ENCODE data around the gene NOP14. TPM values are rescaled to one million over a fixed set of nuclear protein-coding genes. Genes with fewer than 3 reads are reported as not detected.

Gene NOP14
- total RNA-seq, 6 experiments from 2014 or later: 16.1 to 24.7 (median 19.5) TPM

DNA sequence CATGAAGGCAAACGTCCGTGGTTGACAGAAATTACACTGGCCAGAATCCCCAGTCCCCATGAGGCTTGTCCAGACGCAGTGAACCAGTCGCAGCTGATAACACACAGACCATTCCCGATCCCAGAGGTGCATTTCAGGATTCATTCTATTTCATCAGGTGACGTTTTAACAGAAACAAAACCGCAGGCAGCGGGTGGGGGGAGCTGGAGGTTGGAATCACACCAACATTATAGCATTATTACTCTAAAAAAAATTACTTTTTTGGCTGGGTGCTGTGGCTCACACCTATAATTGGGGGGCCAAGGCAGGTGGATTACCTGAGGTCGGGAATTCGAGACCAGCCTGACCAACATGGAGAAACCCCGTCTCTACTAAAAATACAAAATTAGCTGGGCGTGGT lies 25.2 kb downstream of the NOP14 start:
- Histone ChIP-seq H3K27me3 (no peaks in the 10 kb centered on the region), H3K4me3 (no peak overlapping the region), H3K36me3 (peaks cover 0 to 52% (median 27%) of the 10 kb centered on the region in 4 donors), H3K4me1 (peaks cover 0 to 5% (median 2%) of the 10 kb centered on the region in 4 donors), H3K27ac (no peak overlapping the region), H3K9me3 (no peaks in the 10 kb centered on the region)
- DNase-seq (peak in 2 of 3 donors; percentile 5 to 13), ATAC-seq (no peak)
- intact Hi-C loops (cut with DNase I): loop anchor here in 1 of 2 donors (10.0 kb wide), 1 partner anchor 173 kb away; no protein-coding TSS in a partner anchor
- WGBS (ENCODE audit: insufficient coverage, low coverage, low lambda C conversion rate, missing lambda C conversion rate): 80% methylated on average over 10 of the region's 12 CpGs
- no peak for TF ChIP-seq POLR2A (IDR thresholded peaks at IDR 0.05)
- TF ChIP-seq, protein P1, sequence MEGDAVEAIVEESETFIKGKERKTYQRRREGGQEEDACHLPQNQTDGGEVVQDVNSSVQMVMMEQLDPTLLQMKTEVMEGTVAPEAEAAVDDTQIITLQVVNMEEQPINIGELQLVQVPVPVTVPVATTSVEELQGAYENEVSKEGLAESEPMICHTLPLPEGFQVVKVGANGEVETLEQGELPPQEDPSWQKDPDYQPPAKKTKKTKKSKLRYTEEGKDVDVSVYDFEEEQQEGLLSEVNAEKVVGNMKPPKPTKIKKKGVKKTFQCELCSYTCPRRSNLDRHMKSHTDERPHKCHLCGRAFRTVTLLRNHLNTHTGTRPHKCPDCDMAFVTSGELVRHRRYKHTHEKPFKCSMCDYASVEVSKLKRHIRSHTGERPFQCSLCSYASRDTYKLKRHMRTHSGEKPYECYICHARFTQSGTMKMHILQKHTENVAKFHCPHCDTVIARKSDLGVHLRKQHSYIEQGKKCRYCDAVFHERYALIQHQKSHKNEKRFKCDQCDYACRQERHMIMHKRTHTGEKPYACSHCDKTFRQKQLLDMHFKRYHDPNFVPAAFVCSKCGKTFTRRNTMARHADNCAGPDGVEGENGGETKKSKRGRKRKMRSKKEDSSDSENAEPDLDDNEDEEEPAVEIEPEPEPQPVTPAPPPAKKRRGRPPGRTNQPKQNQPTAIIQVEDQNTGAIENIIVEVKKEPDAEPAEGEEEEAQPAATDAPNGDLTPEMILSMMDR (IDR thresholded peaks at IDR 0.05): no peak

DNA sequence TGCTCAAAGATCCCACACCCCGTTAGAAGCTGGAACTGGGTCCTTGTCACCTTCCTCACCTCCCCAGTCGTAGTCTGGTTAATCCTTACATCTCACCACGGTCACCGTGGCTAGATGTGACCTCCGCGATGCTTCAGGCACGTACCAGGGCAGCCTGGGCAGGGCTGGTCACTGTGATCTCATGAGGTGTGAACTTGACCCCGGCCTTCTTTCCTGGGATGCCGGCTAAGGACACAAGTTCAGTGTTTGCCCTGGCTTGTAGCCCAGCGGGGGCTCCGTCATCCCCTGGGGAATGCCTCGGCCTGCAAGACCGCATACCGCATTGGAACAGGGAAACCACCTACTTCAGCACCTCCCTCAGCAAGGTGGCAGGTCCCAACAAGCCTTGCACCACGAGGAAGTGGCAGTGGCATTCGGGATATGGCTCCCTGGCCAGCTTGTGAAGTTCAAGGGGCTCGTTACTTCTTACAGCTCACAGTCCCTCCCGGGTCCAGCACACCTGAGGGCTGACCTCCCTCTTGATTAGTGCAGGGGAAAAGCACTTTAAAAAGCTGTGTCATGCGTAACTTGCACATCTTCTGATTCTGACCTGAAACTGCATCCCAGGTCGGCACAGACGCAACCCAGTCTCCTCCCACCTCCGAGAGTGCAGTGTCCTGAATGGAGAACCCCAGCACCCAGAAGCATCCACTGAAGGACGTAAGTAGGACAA lies 25.9 kb downstream of the NOP14 start:
- peak overlapping the region in 1 of 3 donors; percentile 62 for H3K27ac ChIP-seq
- intact Hi-C loops (cut with DNase I): loop anchor here in 1 of 2 donors (10.0 kb wide), 1 partner anchor 173 kb away; no protein-coding TSS in a partner anchor

DNA sequence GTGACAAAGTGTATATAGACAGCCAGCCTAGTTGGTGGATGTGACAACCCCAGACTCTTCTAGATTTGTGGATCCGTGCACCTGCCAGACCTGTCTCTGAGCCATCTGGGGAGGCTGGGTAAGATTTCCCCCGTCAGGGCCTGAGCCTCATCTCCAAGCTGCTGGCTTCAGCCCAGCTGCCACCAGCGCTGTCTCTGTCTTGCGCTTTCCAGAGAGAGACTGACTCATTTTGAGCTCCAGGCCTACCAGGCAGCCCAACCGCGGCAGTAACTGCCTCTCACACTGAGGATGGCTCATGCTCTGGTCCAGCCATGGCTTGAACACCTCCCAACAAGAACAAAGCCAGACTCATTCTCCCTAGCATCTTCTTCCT lies 26.4 kb downstream of the NOP14 start:
- intact Hi-C loops (cut with DNase I): loop anchor here in 1 of 2 donors (10.0 kb wide), 1 partner anchor 172 kb away; no protein-coding TSS in a partner anchor
- ATAC-seq (peak in 1 of 4 donors; percentile 1), DNase-seq (peak; percentile 31 to 42 (median 40))
- Histone ChIP-seq H3K27ac (peak overlapping the region in 1 of 3 donors; percentile 62), H3K9me3 (no peaks in the 10 kb centered on the region), H3K4me3 (no peak overlapping the region), H3K27me3 (no peaks in the 10 kb centered on the region), H3K36me3 (peaks cover 0 to 41% (median 23%) of the 10 kb centered on the region in 4 donors), H3K4me1 (peaks cover 0 to 5% (median 2%) of the 10 kb centered on the region in 4 donors)
- WGBS (ENCODE audit: insufficient coverage, low coverage, low lambda C conversion rate, missing lambda C conversion rate): 20% methylated on average over 1 of the region's 6 CpGs
- TF ChIP-seq, protein P1 (IDR thresholded peaks at IDR 0.05): no peak
- TF ChIP-seq POLR2A (IDR thresholded peaks at IDR 0.05): no peak

More for the DNA sequence above, 25.9 kb downstream of the NOP14 start:
- TF ChIP-seq, protein P1 (IDR thresholded peaks at IDR 0.05): no peak
- no peak for TF ChIP-seq POLR2A (IDR thresholded peaks at IDR 0.05)
- Histone ChIP-seq H3K4me3 (no peak overlapping the region), H3K36me3 (peaks cover 0 to 47% (median 23%) of the 10 kb centered on the region in 4 donors), H3K4me1 (peaks cover 0 to 5% (median 2%) of the 10 kb centered on the region in 4 donors), H3K9me3 (no peaks in the 10 kb centered on the region), H3K27me3 (no peaks in the 10 kb centered on the region)
- ATAC-seq: peak in 2 of 4 donors; percentile 3 to 56
- peak; percentile 51 to 85 (median 56) for DNase-seq
- WGBS (ENCODE audit: insufficient coverage, low coverage, low lambda C conversion rate, missing lambda C conversion rate): 47% methylated on average over 9 of the region's 23 CpGs

DNA sequence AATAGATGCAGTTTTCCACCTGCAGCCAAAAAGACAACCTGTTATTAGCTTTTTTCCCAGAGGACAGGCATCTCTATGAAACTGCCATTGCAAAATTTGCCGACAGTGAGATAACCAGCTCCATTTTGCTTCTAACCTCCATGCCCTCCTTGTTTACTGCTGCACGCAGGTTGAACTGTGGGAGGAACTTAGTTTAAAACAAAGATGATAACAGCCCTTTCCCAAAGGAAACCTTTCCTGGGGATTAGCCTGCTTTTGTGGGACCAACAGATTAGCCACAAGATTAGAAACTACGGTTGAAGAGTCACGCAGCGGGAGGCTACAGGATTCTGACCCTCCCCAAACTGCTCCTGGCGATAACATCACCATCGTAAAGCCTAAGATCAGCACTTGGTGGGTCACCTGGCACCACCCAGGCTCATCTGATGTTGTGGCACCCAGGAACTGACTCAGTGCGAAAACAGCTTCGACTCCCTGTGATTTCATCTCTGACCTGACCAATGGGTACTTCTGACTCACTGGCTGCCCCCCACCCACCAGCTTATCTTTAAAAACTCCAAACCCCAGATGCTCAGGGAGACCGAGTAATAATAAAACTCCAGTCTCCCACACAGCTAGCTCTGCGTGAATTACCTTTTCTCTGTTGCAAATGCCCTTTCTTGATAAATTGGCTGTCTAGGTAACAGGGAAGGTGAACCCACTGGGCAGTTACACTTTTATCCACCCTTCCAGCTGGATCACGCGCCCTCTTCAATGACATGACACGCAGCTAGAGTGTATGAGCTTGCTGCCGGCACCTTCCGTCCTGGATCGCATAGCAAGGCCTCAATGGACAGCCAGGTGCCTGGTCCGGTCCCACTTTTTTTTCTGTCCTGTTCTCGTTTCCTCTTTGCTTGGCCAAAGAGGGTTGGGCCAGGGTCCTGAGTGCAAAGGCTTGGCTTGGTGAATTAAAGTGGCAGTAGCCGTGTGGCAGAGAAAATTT lies 27.2 kb downstream of the NOP14 start:
- ATAC-seq (no peak), DNase-seq (peak; percentile 15 to 42 (median 41))
- Histone ChIP-seq H3K36me3 (peaks cover 0 to 34% (median 19%) of the 10 kb centered on the region in 4 donors), H3K4me3 (peak overlapping the region; percentile 95 to 100 (median 99)), H3K4me1 (peaks cover 0 to 5% (median 2%) of the 10 kb centered on the region in 4 donors), H3K27ac (peak overlapping the region in 1 of 3 donors; percentile 83), H3K27me3 (no peaks in the 10 kb centered on the region), H3K9me3 (no peaks in the 10 kb centered on the region)
- TF ChIP-seq POLR2A (IDR thresholded peaks at IDR 0.05): no peak
- TF ChIP-seq, protein P1 (IDR thresholded peaks at IDR 0.05): no peak
- 69% methylated on average over 17 of the region's 20 CpGs for WGBS (ENCODE audit: insufficient coverage, low coverage, low lambda C conversion rate, missing lambda C conversion rate)
- intact Hi-C loops (cut with DNase I): loop anchor here in 1 of 2 donors (10.0 kb wide), 1 partner anchor 171 kb away; no protein-coding TSS in a partner anchor
